CD14-positive monocyte (primary cell): ENCODE results near the gene NSFL1C. TPM values are rescaled to one million over a fixed set of nuclear protein-coding genes. Genes with fewer than 3 reads are reported as not detected.
A peak's percentile ranks its signal among the peaks of the same experiment; 100 is the strongest.

ENCODE experiments used
- DNase-seq, 3 donors: peaks; one replicate each; pipeline ENCODE4 v3.0.0-alpha.2; 2011 to 2022
- H2AFZ ChIP-seq: 2 replicates; pipeline ENCODE4 v1.6.0; 2012; ENCODE audit warnings: mild to moderate bottlenecking, low read depth, low read length, inconsistent platforms; ENCODE audit not compliant: insufficient read depth, poor library complexity, severe bottlenecking
- H3K27ac ChIP-seq, 2 donors: 1 replicate in 1 of 2; 2 replicates in 1 of 2; pipeline ENCODE4 v1.5.1; 2012 to 2013; ENCODE audit warnings: low read length in 2 of 2, control low read depth in 1 of 2, inconsistent platforms in 1 of 2, low read depth in 1 of 2, mild to moderate bottlenecking in 1 of 2
- H3K27me3 ChIP-seq, 2 donors: one replicate each; pipeline versions ENCODE4 v1.6.0 to v1.6.1; 2011 to 2013; ENCODE audit warnings: low read length in 2 of 2; ENCODE audit not compliant: control insufficient read depth in 2 of 2, insufficient read depth in 2 of 2
- H3K36me3 ChIP-seq, 2 donors: replicated peaks in 1 of 2; 1 replicate in 1 of 2; 2 replicates in 1 of 2; pipeline versions ENCODE4 v1.5.1 to v1.6.1; 2012 to 2013; ENCODE audit warnings: low read length in 2 of 2, control low read depth in 1 of 2, inconsistent platforms in 1 of 2, mild to moderate bottlenecking in 1 of 2; ENCODE audit not compliant: insufficient read depth in 2 of 2, control insufficient read depth in 1 of 2
- H3K4me1 ChIP-seq, 2 donors: 1 replicate in 1 of 2; 2 replicates in 1 of 2; pipeline versions ENCODE4 v1.5.1 to v1.6.1; 2012 to 2013; ENCODE audit warnings: low read length in 2 of 2, control low read depth in 1 of 2, inconsistent platforms in 1 of 2, mild to moderate bottlenecking in 1 of 2, moderate library complexity in 1 of 2; ENCODE audit not compliant: insufficient read depth in 2 of 2, control insufficient read depth in 1 of 2
- H3K4me2 ChIP-seq: replicated peaks from 2 replicates; pipeline ENCODE3; 2012; ENCODE audit warnings: low read length, moderate library complexity, mild to moderate bottlenecking; ENCODE audit not compliant: poor library complexity, severe bottlenecking; ENCODE audit errors: extremely low read depth
- H3K4me3 ChIP-seq, 3 experiments: fragments of 200-600 bp in 1 of 3; sonication (generic) in 1 of 3; replicated peaks in 1 of 3; 1 replicate in 2 of 3; 2 replicates in 1 of 3; pipeline ENCODE4 v1.5.1; 2011 to 2013; ENCODE audit warnings: low read length in 3 of 3, mild to moderate bottlenecking in 3 of 3, control low read depth in 2 of 3, low read depth in 2 of 3, inconsistent platforms in 1 of 3, moderate library complexity in 1 of 3
- H3K79me2 ChIP-seq: 2 replicates; pipeline ENCODE4 v1.6.0; 2012; ENCODE audit warnings: mild to moderate bottlenecking, control low read depth, inconsistent platforms, low read length, moderate library complexity; ENCODE audit not compliant: insufficient read depth
- H3K9ac ChIP-seq: 2 replicates; pipeline ENCODE4 v1.6.0; 2017; ENCODE audit warnings: low read length, mild to moderate bottlenecking; ENCODE audit not compliant: insufficient read depth, poor library complexity, severe bottlenecking
- H3K9me3 ChIP-seq, 2 donors: replicated peaks in 1 of 2; 1 replicate in 1 of 2; 2 replicates in 1 of 2; pipeline versions ENCODE4 v1.5.1 to v1.6.1; 2012 to 2013; ENCODE audit warnings: low read length in 2 of 2, control low read depth in 1 of 2; ENCODE audit not compliant: control insufficient read depth in 1 of 2, insufficient read depth in 1 of 2
- H4K20me1 ChIP-seq: 2 replicates; pipeline ENCODE4 v1.6.0; 2012; ENCODE audit warnings: mild to moderate bottlenecking, low read length, control low read depth, moderate library complexity; ENCODE audit not compliant: insufficient read depth
- H3K27ac Mint-ChIP-seq, 7 donors: one replicate each; pipeline ENCODE4 v1.8.0; 2020; ENCODE audit warnings: mild to moderate bottlenecking in 7 of 7, mixed read lengths in 7 of 7, moderate library complexity in 6 of 7, inconsistent platforms in 2 of 7
- H3K27me3 Mint-ChIP-seq, 3 donors: one replicate each; pipeline ENCODE4 v1.8.0; 2021 to 2022; ENCODE audit warnings: low read depth in 3 of 3, mild to moderate bottlenecking in 3 of 3, mixed read lengths in 3 of 3, moderate library complexity in 3 of 3, inconsistent platforms in 1 of 3
- H3K36me3 Mint-ChIP-seq, 2 donors: one replicate each; pipeline ENCODE4 v1.8.0; 2020; ENCODE audit warnings: mixed read lengths in 2 of 2, inconsistent platforms in 1 of 2, mild to moderate bottlenecking in 1 of 2
- H3K4me1 Mint-ChIP-seq: one replicate; pipeline ENCODE4 v1.8.0; 2020; ENCODE audit warnings: mild to moderate bottlenecking, mixed read lengths
- H3K4me3 Mint-ChIP-seq, 2 donors: one replicate each; pipeline ENCODE4 v1.8.0; 2020; ENCODE audit warnings: mild to moderate bottlenecking in 2 of 2, mixed read lengths in 2 of 2, moderate library complexity in 1 of 2
- H3K9me3 Mint-ChIP-seq, 7 donors: one replicate each; pipeline ENCODE4 v1.8.0; 2020 to 2022; ENCODE audit warnings: mixed read lengths in 7 of 7, mild to moderate bottlenecking in 6 of 7, moderate library complexity in 6 of 7, inconsistent platforms in 2 of 7
- CTCF ChIP-seq: fragments of 200-600 bp; IDR thresholded peaks from one replicate; pipeline ENCODE4 v1.8.0; 2022; ENCODE audit warnings: antibody characterized with exemption, mild to moderate bottlenecking
- WGBS: methylation state at CpG from one replicate; pipeline ENCODE4 v1.1.5; 2013; ENCODE audit warnings: missing lambda C conversion rate; ENCODE audit not compliant: insufficient coverage; 5-methylcytosine and 5-hydroxymethylcytosine counted together
- intact Hi-C, 2 donors: fragments of 100-400 bp; cut with micrococcal nuclease; formaldehyde crosslinking; loops; one replicate each; pipeline versions ENCODE4 v1.15.0 to v1.15.1; 2023
- polyA plus RNA-seq, 3 donors: library from polyadenylated mRNA; depleted of rRNA in 1 of 3; unstranded in 2 of 3; stranded (reverse) in 1 of 3; fragments of 300-500 nt in 2 of 3; fragments of >200 nt in 1 of 3; fragmentation: Illumina TruSeq in 2 of 3; gene quantifications; 1 replicate in 2 of 3; 2 replicates in 1 of 3; pipeline ENCODE4 v1.2.3, GENCODE V29; 2012 to 2021

NSFL1C gene
- polyA plus RNA-seq, 3 donors, result 52.8 to 80.8 (median 56.8) TPM

GRCh38 chr20:1486566-1486965, 19.9 kb upstream of the NSFL1C start:
- H3K27ac ChIP-seq, result peak overlapping the region in 1 of 2 donors; percentile 97
- H3K27me3 Mint-ChIP-seq, result no peaks in the 10 kb centered on the region
- peak overlapping the region; percentile 92 for H3K4me2 ChIP-seq
- H2AFZ ChIP-seq, result no peak overlapping the region
- peaks cover 97% of the 10 kb centered on the region for H3K79me2 ChIP-seq
- peaks cover 46 to 58% of the 10 kb centered on the region in 2 donors for H3K36me3 Mint-ChIP-seq
- peaks cover 6 to 36% of the 10 kb centered on the region in 2 donors for H3K36me3 ChIP-seq
- peaks cover 83% of the 10 kb centered on the region for H3K4me1 Mint-ChIP-seq
- peaks cover 83% of the 10 kb centered on the region for H4K20me1 ChIP-seq
- intact Hi-C loops, result no loop called here
- DNase-seq, result no peak
- H3K4me3 Mint-ChIP-seq, result peak overlapping the region in 1 of 2 donors; percentile 56
- no CpG with 5 or more reads among the region's 2 CpGs for WGBS
- H3K27me3 ChIP-seq, result no peaks in the 10 kb centered on the region
- H3K4me3 ChIP-seq, result peak overlapping the region; percentile 20 to 97 (median 47)
- H3K9me3 ChIP-seq, result no peaks in the 10 kb centered on the region
- peaks cover 43 to 96% of the 10 kb centered on the region in 2 donors for H3K4me1 ChIP-seq
- peak overlapping the region in 5 of 7 donors; percentile 21 to 58 (median 40) for H3K27ac Mint-ChIP-seq
- no peak for TF ChIP-seq CTCF
- H3K9me3 Mint-ChIP-seq, result peaks cover 0 to 2% (median 0%) of the 10 kb centered on the region in 7 donors
- no peak overlapping the region for H3K9ac ChIP-seq

GRCh38 chr20:1484438-1485116, 17.9 kb upstream of the NSFL1C start:
- no peak overlapping the region for H2AFZ ChIP-seq
- H3K4me1 ChIP-seq, result peaks cover 54 to 98% of the 10 kb centered on the region in 2 donors
- Mint-ChIP-seq H3K4me1 (peaks cover 90% of the 10 kb centered on the region), H3K27me3 (no peaks in the 10 kb centered on the region), H3K27ac (peak overlapping the region; percentile 57 to 94 (median 74)), H3K4me3 (peak overlapping the region; percentile 21 to 56), H3K36me3 (peaks cover 61 to 74% of the 10 kb centered on the region in 2 donors), H3K9me3 (peaks cover 0 to 2% (median 0%) of the 10 kb centered on the region in 7 donors)
- H3K9me3 ChIP-seq, result no peaks in the 10 kb centered on the region
- no peak overlapping the region for H3K9ac ChIP-seq
- intact Hi-C loops, result no loop called here
- H4K20me1 ChIP-seq, result peaks cover 100% of the 10 kb centered on the region
- H3K27ac ChIP-seq, result peak overlapping the region in 1 of 2 donors; percentile 97
- DNase-seq, result peak in 1 of 3 donors; percentile 27
- H3K36me3 ChIP-seq, result peaks cover 23 to 55% of the 10 kb centered on the region in 2 donors
- peak overlapping the region in 2 of 3 experiments; percentile 16 to 97 for H3K4me3 ChIP-seq
- peak overlapping the region; percentile 92 for H3K4me2 ChIP-seq
- H3K27me3 ChIP-seq, result no peaks in the 10 kb centered on the region
- no peak for TF ChIP-seq CTCF
- H3K79me2 ChIP-seq, result peaks cover 100% of the 10 kb centered on the region
- 56% methylated on average over 1 of the region's 5 CpGs for WGBS
